NCI-H345 (cell line): ENCODE results near the gene TRIM28.

Source experiments
- DNase-seq: peaks from one replicate; lab custom pipeline; 2025; lab: John Stamatoyannopoulos, UW

The TRIM28 gene

GRCh38 chr19:58549664-58550361, 5.9 kb downstream of the TRIM28 start:
- DNase-seq: no peak

GRCh38 chr19:58550362-58551122, 6.7 kb downstream of the TRIM28 start:
- no peak for DNase-seq

GRCh38 chr19:58551123-58551497, 7.2 kb downstream of the TRIM28 start:
- no peak for DNase-seq

GRCh38 chr19:58551577-58552471, 8.0 kb downstream of the TRIM28 start:
- DNase-seq: no peak

GRCh38 chr19:58552655-58553054, 8.8 kb downstream of the TRIM28 start:
- DNase-seq: no peak

GRCh38 chr19:58553799-58554493, 10.1 kb downstream of the TRIM28 start:
- DNase-seq: no peak

GRCh38 chr19:58554494-58555368, 10.9 kb downstream of the TRIM28 start, which contains the start of gene CHMP2A:
Gene CHMP2A (minus strand): TSS chr19:58555105. CDS start chr19:58554212, 893 bp downstream.
- DNase-seq: no peak

- DNase-seq: no peak
Observed at GRCh38 chr19:58555369-58555885, 11.6 kb downstream of the TRIM28 start.

- no peak for DNase-seq
Observed at GRCh38 chr19:58555920-58556621, 12.2 kb downstream of the TRIM28 start.

- no peak for DNase-seq
Observed at GRCh38 chr19:58556622-58557220, 12.9 kb downstream of the TRIM28 start.

GRCh38 chr19:58557221-58558065, 13.6 kb downstream of the TRIM28 start:
- no peak for DNase-seq

GRCh38 chr19:58558066-58558622, 14.3 kb downstream of the TRIM28 start, which contains the start of gene UBE2M:
Gene UBE2M (minus strand): TSS chr19:58558611. CDS start chr19:58558381, 230 bp downstream.
- DNase-seq: no peak

GRCh38 chr19:58558623-58559274, 14.9 kb downstream of the TRIM28 start:
- DNase-seq: no peak

GRCh38 chr19:58559275-58560006, 15.6 kb downstream of the TRIM28 start:
- no peak for DNase-seq

- DNase-seq: no peak
Observed at GRCh38 chr19:58560007-58560887, 16.4 kb downstream of the TRIM28 start.

- no peak for DNase-seq
Observed at GRCh38 chr19:58560921-58561320, 17.1 kb downstream of the TRIM28 start.
